HepG2 (cell line): ENCODE results near the gene CCDC6. TPM values are rescaled to one million over a fixed set of nuclear protein-coding genes. Genes with fewer than 3 reads are reported as not detected.

ENCODE experiments used
- EED ChIP-seq: sonication (generic); formaldehyde crosslinking; IDR thresholded peaks from 2 replicates; pipeline ENCODE4 v1.5.0; 2020; ENCODE audit warnings: mild to moderate bottlenecking, missing genetic modification reagents
- GPN1 ChIP-seq: sonication (generic); formaldehyde crosslinking; IDR thresholded peaks from 2 replicates; pipeline ENCODE4 v1.5.1; 2020; ENCODE audit warnings: missing genetic modification reagents, borderline replicate concordance
- SOX6 ChIP-seq, 2 experiments: fragments of 450-650 bp in 1 of 2; sonication (generic) in 1 of 2; formaldehyde crosslinking in 1 of 2; IDR thresholded peaks; 2 replicates each; pipeline versions ENCODE4 v1.4.0 to v1.6.1; 2017 to 2020; ENCODE audit warnings: antibody characterized with exemption in 1 of 2, mild to moderate bottlenecking in 1 of 2, missing genetic modification reagents in 1 of 2
- ZMYM4 ChIP-seq: sonication (generic); formaldehyde crosslinking; IDR thresholded peaks from 2 replicates; pipeline ENCODE4 v1.8.1; 2023; ENCODE audit warnings: mild to moderate bottlenecking, missing genetic modification reagents
- ZNF530 ChIP-seq: sonication (generic); formaldehyde crosslinking; IDR thresholded peaks from 2 replicates; pipeline ENCODE4 v1.5.0; 2020; ENCODE audit warnings: low read depth, mild to moderate bottlenecking, missing genetic modification reagents
- ZNF564 ChIP-seq: sonication (generic); formaldehyde crosslinking; IDR thresholded peaks from 2 replicates; pipeline ENCODE4 v1.8.1; 2023; ENCODE audit warnings: mild to moderate bottlenecking, missing genetic modification reagents
- polyA plus RNA-seq, 8 experiments: library from polyadenylated mRNA; depleted of rRNA in 3 of 8; stranded (reverse) in 7 of 8; unstranded in 1 of 8; fragments of >200 nt; fragmentation: Illumina TruSeq in 4 of 8; extraction: Trizol in 4 of 8; gene quantifications; 2 replicates each; pipeline versions ENCODE4 v1.2.1 to v1.2.3, GENCODE V29; 2011 to 2016; ENCODE audit warnings: low read depth in 4 of 8, missing spikeins in 1 of 8, mixed read lengths in 1 of 8; ENCODE audit not compliant: insufficient read depth in 1 of 8
- total RNA-seq, 5 experiments: library from RNA; depleted of rRNA; stranded (reverse); fragments of >200 nt; fragmentation: Illumina TruSeq; extraction: Trizol; gene quantifications; 2 replicates each; pipeline ENCODE4 v1.2.3, GENCODE V29; 2016; ENCODE audit warnings: low read depth in 1 of 5
- TF ChIP-seq, protein P1 (sequence below): sonication (generic); formaldehyde crosslinking; IDR thresholded peaks from 2 replicates; pipeline ENCODE4 v1.4.0; 2020; ENCODE audit warnings: mild to moderate bottlenecking, missing genetic modification reagents
- TF ChIP-seq, protein P2 (sequence below): sonication (generic); formaldehyde crosslinking; IDR thresholded peaks from 2 replicates; pipeline ENCODE4 v1.9.0; 2021; ENCODE audit warnings: missing genetic modification reagents, borderline replicate concordance

The CCDC6 gene
- total and polyA plus RNA-seq, 2 of the 13 experiments (the other 11 are each of a cell fraction or from before 2014, with no cell fraction given) = 17.9 to 18.3 TPM

DNA sequence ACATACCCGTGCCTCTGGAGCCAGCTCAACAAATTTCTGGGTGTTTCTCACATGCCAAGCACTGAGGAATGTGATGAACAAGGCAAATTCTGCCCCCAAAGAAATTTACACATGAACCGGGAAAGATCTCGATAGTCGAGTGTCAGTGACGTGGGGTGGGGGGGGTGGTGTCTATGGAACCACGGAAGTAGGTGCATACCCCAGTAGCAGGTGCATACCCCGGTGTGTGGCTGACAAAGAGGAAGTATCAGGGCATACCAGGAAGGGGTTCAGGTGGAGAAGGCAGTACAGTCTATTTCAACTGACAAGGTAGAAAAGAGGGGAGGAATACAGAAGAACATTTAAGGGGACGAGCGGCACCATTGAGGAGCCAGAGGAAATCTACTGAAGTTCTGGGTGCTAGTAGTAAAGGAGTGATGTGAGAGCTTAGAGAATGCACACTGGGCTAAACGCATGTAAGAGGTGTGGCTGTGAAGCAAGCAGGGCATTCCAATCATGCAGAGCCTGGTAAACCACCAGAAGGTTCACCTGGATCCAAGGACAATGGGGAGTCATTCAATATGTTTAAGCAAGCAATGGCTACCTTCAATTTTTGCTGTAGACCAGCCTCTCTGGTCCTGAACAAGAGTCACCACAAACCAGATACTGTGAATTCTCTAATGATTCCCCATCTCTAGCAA, 6.2 kb downstream of the CCDC6 start (continued):
- TF ChIP-seq, protein P1, sequence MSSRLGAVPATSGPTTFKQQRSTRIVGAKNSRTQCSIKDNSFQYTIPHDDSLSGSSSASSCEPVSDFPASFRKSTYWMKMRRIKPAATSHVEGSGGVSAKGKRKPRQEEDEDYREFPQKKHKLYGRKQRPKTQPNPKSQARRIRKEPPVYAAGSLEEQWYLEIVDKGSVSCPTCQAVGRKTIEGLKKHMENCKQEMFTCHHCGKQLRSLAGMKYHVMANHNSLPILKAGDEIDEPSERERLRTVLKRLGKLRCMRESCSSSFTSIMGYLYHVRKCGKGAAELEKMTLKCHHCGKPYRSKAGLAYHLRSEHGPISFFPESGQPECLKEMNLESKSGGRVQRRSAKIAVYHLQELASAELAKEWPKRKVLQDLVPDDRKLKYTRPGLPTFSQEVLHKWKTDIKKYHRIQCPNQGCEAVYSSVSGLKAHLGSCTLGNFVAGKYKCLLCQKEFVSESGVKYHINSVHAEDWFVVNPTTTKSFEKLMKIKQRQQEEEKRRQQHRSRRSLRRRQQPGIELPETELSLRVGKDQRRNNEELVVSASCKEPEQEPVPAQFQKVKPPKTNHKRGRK = no peak
- TF ChIP-seq ZMYM4 (CRISPR knock-in tag) = no peak
- no peak for TF ChIP-seq ZNF564 (CRISPR knock-in tag)
- TF ChIP-seq, protein P2, sequence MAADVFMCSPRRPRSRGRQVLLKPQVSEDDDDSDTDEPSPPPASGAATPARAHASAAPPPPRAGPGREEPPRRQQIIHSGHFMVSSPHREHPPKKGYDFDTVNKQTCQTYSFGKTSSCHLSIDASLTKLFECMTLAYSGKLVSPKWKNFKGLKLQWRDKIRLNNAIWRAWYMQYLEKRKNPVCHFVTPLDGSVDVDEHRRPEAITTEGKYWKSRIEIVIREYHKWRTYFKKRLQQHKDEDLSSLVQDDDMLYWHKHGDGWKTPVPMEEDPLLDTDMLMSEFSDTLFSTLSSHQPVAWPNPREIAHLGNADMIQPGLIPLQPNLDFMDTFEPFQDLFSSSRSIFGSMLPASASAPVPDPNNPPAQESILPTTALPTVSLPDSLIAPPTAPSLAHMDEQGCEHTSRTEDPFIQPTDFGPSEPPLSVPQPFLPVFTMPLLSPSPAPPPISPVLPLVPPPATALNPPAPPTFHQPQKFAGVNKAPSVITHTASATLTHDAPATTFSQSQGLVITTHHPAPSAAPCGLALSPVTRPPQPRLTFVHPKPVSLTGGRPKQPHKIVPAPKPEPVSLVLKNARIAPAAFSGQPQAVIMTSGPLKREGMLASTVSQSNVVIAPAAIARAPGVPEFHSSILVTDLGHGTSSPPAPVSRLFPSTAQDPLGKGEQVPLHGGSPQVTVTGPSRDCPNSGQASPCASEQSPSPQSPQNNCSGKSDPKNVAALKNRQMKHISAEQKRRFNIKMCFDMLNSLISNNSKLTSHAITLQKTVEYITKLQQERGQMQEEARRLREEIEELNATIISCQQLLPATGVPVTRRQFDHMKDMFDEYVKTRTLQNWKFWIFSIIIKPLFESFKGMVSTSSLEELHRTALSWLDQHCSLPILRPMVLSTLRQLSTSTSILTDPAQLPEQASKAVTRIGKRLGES (CRISPR knock-in tag) = no peak
- no peak for TF ChIP-seq GPN1 (CRISPR knock-in tag)
- no peak for TF ChIP-seq EED
- no peak for TF ChIP-seq ZNF530 (CRISPR knock-in tag)
- no peak for TF ChIP-seq SOX6 (IDR thresholded peaks at IDR 0.05)
- no peak for TF ChIP-seq SOX6 (CRISPR knock-in tag; IDR thresholded peaks at IDR 0.05)
